T-cell (primary cell): ENCODE results near the gene GPR31. TPM values are rescaled to one million over a fixed set of nuclear protein-coding genes. Genes with fewer than 3 reads are reported as not detected.

Experiments
- ATAC-seq, 4 experiments: fragments of 200-7000 bp in 3 of 4; fragments of 150-1000 bp in 1 of 4; cut with Tn5 transposase; replicated peaks in 1 of 4; 1 replicate in 3 of 4; 2 replicates in 1 of 4; pipeline ENCODE4 v1.10.0; 2021; ENCODE audit warnings: moderate library complexity in 3 of 4, mild to moderate bottlenecking in 2 of 4, moderate number of reproducible peaks in 1 of 4
- CTCF ChIA-PET, 2 donors: fragments of 300-600 bp; sonication (Branson Sonifier 250); formaldehyde crosslinking; loops; one replicate each; lab custom pipeline; 2022; ENCODE audit warnings: antibody characterized with exemption in 2 of 2; lab: Charles Lee
- POLR2A ChIA-PET, 2 donors: fragments of 300-600 bp; sonication (Branson Sonifier 250); formaldehyde crosslinking; loops; one replicate each; lab custom pipeline; 2022; ENCODE audit warnings: antibody characterized with exemption in 2 of 2; lab: Charles Lee
- DNase-seq, 35 experiments: peaks; one replicate each; pipeline versions ENCODE4 v3.0.0 to v3.0.0-alpha.2; 2013 to 2023
- H3K27ac ChIP-seq: one replicate; pipeline ENCODE4 v1.5.1; 2013; ENCODE audit warnings: low read length
- H3K27me3 ChIP-seq, 2 experiments: replicated peaks in 1 of 2; 1 replicate in 1 of 2; 2 replicates in 1 of 2; pipeline versions ENCODE4 v1.6.1 to v1.7.0; 2013; ENCODE audit warnings: low read length in 1 of 2, mixed read lengths in 1 of 2; ENCODE audit not compliant: control insufficient read depth in 2 of 2, insufficient read depth in 2 of 2; ENCODE audit errors: extremely low read depth in 1 of 2
- H3K36me3 ChIP-seq, 2 donors: 1 replicate in 1 of 2; 2 replicates in 1 of 2; pipeline versions ENCODE4 v1.6.1 to v1.7.0; 2013; ENCODE audit warnings: low read length in 1 of 2; ENCODE audit not compliant: control insufficient read depth in 2 of 2, insufficient read depth in 1 of 2; ENCODE audit errors: extremely low read depth in 1 of 2
- H3K4me1 ChIP-seq, 2 experiments: 1 replicate in 1 of 2; 2 replicates in 1 of 2; pipeline versions ENCODE4 v1.6.1 to v1.7.0; 2013; ENCODE audit warnings: low read length in 2 of 2, mixed read lengths in 1 of 2; ENCODE audit not compliant: insufficient read depth in 2 of 2, control insufficient read depth in 1 of 2; ENCODE audit errors: extremely low read depth in 1 of 2
- H3K4me3 ChIP-seq, 2 donors: 1 replicate in 1 of 2; 2 replicates in 1 of 2; pipeline versions ENCODE4 v1.5.1 to v1.7.0; 2013; ENCODE audit warnings: mild to moderate bottlenecking in 2 of 2, low read length in 1 of 2, moderate library complexity in 1 of 2; ENCODE audit not compliant: control insufficient read depth in 1 of 2; ENCODE audit errors: extremely low read depth in 1 of 2
- H3K9me3 ChIP-seq: 2 replicates; pipeline ENCODE4 v1.7.0; 2013
- H3K27ac Mint-ChIP-seq, 2 donors: one replicate each; pipeline ENCODE4 v1.8.0; 2020 to 2021; ENCODE audit warnings: mild to moderate bottlenecking in 2 of 2, mixed read lengths in 2 of 2
- H3K27me3 Mint-ChIP-seq, 2 donors: one replicate each; pipeline ENCODE4 v1.8.0; 2021 to 2022; ENCODE audit warnings: mixed read lengths in 2 of 2
- H3K36me3 Mint-ChIP-seq: one replicate; pipeline ENCODE4 v1.8.0; 2021; ENCODE audit warnings: mixed read lengths
- H3K4me1 Mint-ChIP-seq, 3 donors: one replicate each; pipeline ENCODE4 v1.8.0; 2020 to 2022; ENCODE audit warnings: mixed read lengths in 3 of 3, mild to moderate bottlenecking in 1 of 3
- H3K4me3 Mint-ChIP-seq, 3 donors: one replicate each; pipeline ENCODE4 v1.8.0; 2020 to 2022; ENCODE audit warnings: mild to moderate bottlenecking in 3 of 3, mixed read lengths in 3 of 3, moderate library complexity in 3 of 3
- H3K9me3 Mint-ChIP-seq, 3 donors: one replicate each; pipeline ENCODE4 v1.8.0; 2020 to 2022; ENCODE audit warnings: mixed read lengths in 3 of 3
- WGBS: methylation state at CpG from one replicate; pipeline ENCODE4 v1.1.5; 2013; ENCODE audit warnings: missing lambda C conversion rate; ENCODE audit not compliant: insufficient coverage; 5-methylcytosine and 5-hydroxymethylcytosine counted together
- total RNA-seq, 35 experiments: library from RNA in 6 of 35; stranded (reverse) in 6 of 35; fragments of 120-200 nt in 1 of 35; gene quantifications; one replicate each; pipeline versions ENCODE4 v1.2.1 to v1.2.4 and lab custom pipeline; 2013 to 2026

Gene GPR31
- total RNA-seq, 5 donors from 2014 or later (not counting 1 experiment from before 2014, with no cell fraction given) = not detected

- Mint-ChIP-seq H3K27me3 (peaks cover 0 to 4% of the 10 kb centered on the region in 2 donors), H3K4me3 (no peak overlapping the region), H3K36me3 (peaks cover 16% of the 10 kb centered on the region), H3K4me1 (peaks cover 0 to 51% (median 31%) of the 10 kb centered on the region in 3 donors), H3K27ac (peak overlapping the region; percentile 63 to 69), H3K9me3 (no peaks in the 10 kb centered on the region)
- ATAC-seq (peak in 1 of 4 experiments; percentile 30), DNase-seq (no peak)
- POLR2A ChIA-PET = interaction anchor here in 1 of 2 donors (0.5 kb wide), 1 partner anchor 207 kb away, joined by 4 read pairs; no protein-coding TSS in a partner anchor
- CTCF ChIA-PET = interaction anchor here (0.9 to 2.3 kb wide), 7 partner anchors 21 to 366 kb away, joined by 3 to 16 read pairs (median 6); no protein-coding TSS in a partner anchor
- WGBS = 86% methylated on average over 7 of the region's 10 CpGs
- Histone ChIP-seq H3K9me3 (no peaks in the 10 kb centered on the region), H3K27me3 (no peaks in the 10 kb centered on the region), H3K4me3 (no peak overlapping the region), H3K4me1 (peaks cover 0 to 18% of the 10 kb centered on the region in 2 experiments), H3K27ac (peak overlapping the region; percentile 3), H3K36me3 (no peaks in the 10 kb centered on the region)
Observed at GRCh38 chr6:167140589-167141474, 16.9 kb downstream of the GPR31 start.

DNA sequence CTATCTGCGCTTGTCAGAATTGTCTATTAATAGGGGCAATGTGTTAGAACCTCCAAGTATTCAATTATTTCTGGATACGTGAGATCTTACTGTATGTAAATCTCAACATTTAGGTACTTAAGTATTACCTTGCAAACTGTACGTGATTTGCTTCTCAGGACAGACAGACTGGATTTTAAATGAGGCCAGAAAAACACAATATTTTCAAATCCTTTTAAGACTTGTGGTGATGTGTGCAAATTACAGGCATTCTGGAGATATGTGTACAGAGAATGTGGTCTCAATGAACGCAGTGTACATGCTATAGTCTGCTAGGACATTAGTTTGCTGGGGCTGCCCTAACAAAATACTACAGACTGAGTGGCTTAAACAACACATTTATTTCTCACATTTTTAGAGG lies 18.0 kb downstream of the GPR31 start:
- peaks cover 0 to 52% (median 31%) of the 10 kb centered on the region in 3 donors for H3K4me1 Mint-ChIP-seq
- H3K27me3 ChIP-seq = no peaks in the 10 kb centered on the region
- H3K27ac Mint-ChIP-seq = peak overlapping the region in 1 of 2 donors; percentile 48
- POLR2A ChIA-PET = no interaction called here
- H3K36me3 Mint-ChIP-seq = peaks cover 17% of the 10 kb centered on the region
- CTCF ChIA-PET = interaction anchor here in 1 of 2 donors (1.0 to 1.4 kb wide), 2 partner anchors 17 to 83 kb away, joined by 3 read pairs; partner anchors contain the start of gene CCR6
- no peaks in the 10 kb centered on the region for H3K36me3 ChIP-seq
- H3K27me3 Mint-ChIP-seq = peaks cover 0 to 4% of the 10 kb centered on the region in 2 donors
- ATAC-seq = no peak
- H3K4me1 ChIP-seq = peaks cover 0 to 18% of the 10 kb centered on the region in 2 experiments
- no peak overlapping the region for H3K27ac ChIP-seq
- DNase-seq = no peak
- no peaks in the 10 kb centered on the region for H3K9me3 ChIP-seq
- no CpG with 5 or more reads among the region's 4 CpGs for WGBS
- H3K4me3 ChIP-seq = no peak overlapping the region
- no peaks in the 10 kb centered on the region for H3K9me3 Mint-ChIP-seq
- H3K4me3 Mint-ChIP-seq = no peak overlapping the region

DNA sequence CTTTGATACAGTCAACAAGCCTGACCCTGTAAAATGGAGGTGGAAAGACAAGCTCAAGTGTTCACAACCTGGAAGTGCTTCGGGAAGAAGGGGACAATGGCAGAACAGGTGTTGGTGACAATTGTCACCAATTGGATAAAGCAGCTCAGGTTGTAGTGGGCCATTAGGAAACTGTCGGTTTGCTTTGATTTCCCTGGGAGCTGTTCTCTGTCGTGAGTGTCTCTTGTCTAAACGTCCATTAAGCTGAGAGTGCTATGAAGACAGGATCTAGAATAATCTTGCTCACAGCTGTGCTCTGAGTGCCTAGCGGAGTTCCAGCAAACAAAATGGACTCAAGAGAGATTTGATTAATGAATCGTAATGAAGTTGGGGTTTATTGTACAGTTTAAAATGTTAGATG lies 19.9 kb downstream of the GPR31 start:
- Mint-ChIP-seq H3K4me3 (no peak overlapping the region), H3K9me3 (no peaks in the 10 kb centered on the region), H3K27ac (peak overlapping the region; percentile 2 to 34), H3K36me3 (peaks cover 24% of the 10 kb centered on the region), H3K27me3 (no peaks in the 10 kb centered on the region), H3K4me1 (peaks cover 0 to 60% (median 33%) of the 10 kb centered on the region in 3 donors)
- WGBS = 94% methylated on average over 5 of the region's 6 CpGs
- Histone ChIP-seq H3K36me3 (no peaks in the 10 kb centered on the region), H3K9me3 (no peaks in the 10 kb centered on the region), H3K4me3 (no peak overlapping the region), H3K27ac (no peak overlapping the region), H3K4me1 (peaks cover 0 to 18% of the 10 kb centered on the region in 2 experiments), H3K27me3 (no peaks in the 10 kb centered on the region)
- DNase-seq (no peak), ATAC-seq (no peak)
- ChIA-PET CTCF (interaction anchor here (0.7 to 1.3 kb wide), 3 partner anchors 12 to 350 kb away, joined by 3 to 7 read pairs (median 3); no protein-coding TSS in a partner anchor), POLR2A (interaction anchor here (0.6 to 0.8 kb wide), 2 partner anchors 14 to 118 kb away, joined by 3 to 5 read pairs; no protein-coding TSS in a partner anchor)

- Mint-ChIP-seq H3K4me1 (peaks cover 0 to 63% (median 30%) of the 10 kb centered on the region in 3 donors), H3K27ac (peak overlapping the region; percentile 2 to 56), H3K27me3 (no peaks in the 10 kb centered on the region), H3K9me3 (no peaks in the 10 kb centered on the region), H3K4me3 (peak overlapping the region in 1 of 3 donors; percentile 21), H3K36me3 (peaks cover 24% of the 10 kb centered on the region)
- Histone ChIP-seq H3K27ac (no peak overlapping the region), H3K4me1 (peaks cover 0 to 17% of the 10 kb centered on the region in 2 experiments), H3K9me3 (no peaks in the 10 kb centered on the region), H3K4me3 (no peak overlapping the region), H3K27me3 (no peaks in the 10 kb centered on the region), H3K36me3 (no peaks in the 10 kb centered on the region)
- ATAC-seq = no peak
- POLR2A ChIA-PET = no interaction called here
- CTCF ChIA-PET = interaction anchor here in 1 of 2 donors (1.1 kb wide), 1 partner anchor 363 kb away, joined by 3 read pairs; no protein-coding TSS in a partner anchor
- 75% methylated on average over 10 of the region's 10 CpGs for WGBS
- DNase-seq = no peak
Observed at GRCh38 chr6:167137081-167137480, 20.7 kb downstream of the GPR31 start.

GRCh38 chr6:167136376-167136775 lies 21.4 kb downstream of the GPR31 start:
- no peaks in the 10 kb centered on the region for H3K36me3 ChIP-seq
- H3K9me3 ChIP-seq = no peaks in the 10 kb centered on the region
- H3K27ac Mint-ChIP-seq = peak overlapping the region; percentile 31 to 56
- DNase-seq (no peak), ATAC-seq (no peak)
- ChIA-PET POLR2A (no interaction called here), CTCF (interaction anchor here in 1 of 2 donors (1.1 kb wide), 1 partner anchor 362 kb away, joined by 3 read pairs; no protein-coding TSS in a partner anchor)
- no peaks in the 10 kb centered on the region for H3K27me3 Mint-ChIP-seq
- no peak overlapping the region for H3K4me3 Mint-ChIP-seq
- H3K4me3 ChIP-seq = no peak overlapping the region
- peaks cover 24% of the 10 kb centered on the region for H3K36me3 Mint-ChIP-seq
- WGBS = 63% methylated on average over 8 of the region's 13 CpGs
- H3K4me1 Mint-ChIP-seq = peaks cover 0 to 62% (median 26%) of the 10 kb centered on the region in 3 donors
- peaks cover 0 to 12% of the 10 kb centered on the region in 2 experiments for H3K4me1 ChIP-seq
- H3K9me3 Mint-ChIP-seq = no peaks in the 10 kb centered on the region
- no peaks in the 10 kb centered on the region for H3K27me3 ChIP-seq
- H3K27ac ChIP-seq = no peak overlapping the region
